NCI-H1694 treated with DMSO at 0.1 percent for 48 hours (cell line): ENCODE results near the gene RPH3AL.

Experiments used
- DNase-seq: peaks from one replicate; lab custom pipeline; 2025; lab: John Stamatoyannopoulos, UW

The RPH3AL gene

GRCh38 chr17:353213-353837 lies 718 bp upstream of the RPH3AL start:
- no peak for DNase-seq

DNA sequence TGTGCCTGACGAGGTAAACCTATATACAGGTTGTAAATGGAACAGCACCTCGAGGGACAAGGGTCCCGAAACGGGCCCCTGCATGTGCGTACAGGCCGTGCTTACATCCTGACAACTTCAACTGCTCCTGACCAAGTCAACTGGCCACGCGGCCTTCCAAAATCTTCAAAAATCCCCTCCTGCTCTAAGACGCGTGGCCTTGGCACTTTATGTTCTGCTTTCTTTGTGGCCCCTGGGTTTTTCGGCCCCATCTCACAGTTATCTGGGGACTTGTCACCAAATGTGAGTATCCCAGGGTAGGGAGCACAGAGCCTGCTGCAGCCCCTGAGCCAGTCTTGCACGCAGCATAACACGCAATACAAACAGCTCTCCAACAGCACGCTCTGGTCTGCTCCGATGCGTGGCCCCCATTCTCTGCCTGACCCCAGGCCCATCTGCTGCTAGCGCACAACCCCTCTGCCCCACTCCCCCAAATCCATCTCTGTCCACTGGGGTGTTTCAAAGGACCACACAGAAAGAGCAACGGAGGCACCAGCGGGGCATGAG lies 659 bp downstream of the RPH3AL start:
- DNase-seq = no peak

- no peak for DNase-seq
These were observed 1.2 kb downstream of the RPH3AL start for GRCh38 chr17:351449-351738.

DNA sequence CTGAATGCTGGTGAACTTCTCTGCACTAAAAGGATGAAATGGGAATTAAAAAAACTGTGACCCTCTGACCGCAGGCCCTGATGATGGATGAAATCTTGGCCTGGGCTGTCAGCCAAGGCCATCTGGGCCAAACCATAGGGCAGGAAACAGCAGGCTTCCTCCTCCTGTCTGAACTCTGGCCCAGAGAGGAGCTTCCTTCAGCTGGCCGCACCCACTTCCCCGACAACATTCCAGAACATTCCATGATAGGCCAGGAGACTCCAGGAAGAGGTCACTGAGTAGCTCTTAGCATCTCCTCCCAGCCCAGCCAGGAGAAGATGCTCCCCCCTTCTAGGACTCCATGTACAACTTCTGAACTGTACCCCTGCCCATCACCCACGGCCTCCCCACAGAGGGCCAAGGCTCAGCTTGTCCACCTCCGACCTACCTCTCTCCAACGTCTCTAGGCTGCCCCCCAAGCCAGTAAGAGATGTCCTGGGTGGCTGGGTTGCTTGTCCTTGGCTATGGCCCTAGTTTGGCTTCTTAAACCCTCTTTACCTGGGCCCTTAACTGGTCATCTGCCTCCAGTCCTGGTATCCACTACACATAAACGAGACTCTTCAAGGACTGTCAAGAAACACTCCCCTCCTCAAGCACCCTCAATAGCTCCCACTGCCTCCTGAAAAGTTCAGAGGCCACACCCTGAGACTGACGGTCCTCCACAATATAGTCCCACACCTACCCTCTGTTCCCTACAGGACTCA lies 1.7 kb downstream of the RPH3AL start:
- no peak for DNase-seq

DNA sequence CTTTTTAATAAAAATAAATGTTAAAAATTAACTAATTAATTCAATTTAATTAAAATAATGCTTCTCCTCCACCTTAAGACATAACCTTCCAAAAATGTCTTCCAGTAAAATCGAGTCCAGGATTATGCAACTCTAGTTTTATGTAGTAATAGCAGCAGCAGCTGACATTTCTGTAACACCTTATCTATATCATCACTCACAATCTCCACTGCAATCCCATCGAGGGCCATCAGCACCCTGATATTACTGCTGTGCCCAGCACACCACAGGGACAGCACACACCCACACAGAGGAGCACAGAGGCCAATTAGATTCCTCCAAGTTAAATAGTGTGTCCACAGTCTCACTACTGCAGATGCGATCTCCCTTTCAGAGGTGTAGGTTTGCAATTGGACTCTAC lies 2.9 kb downstream of the RPH3AL start:
- DNase-seq = no peak

DNA sequence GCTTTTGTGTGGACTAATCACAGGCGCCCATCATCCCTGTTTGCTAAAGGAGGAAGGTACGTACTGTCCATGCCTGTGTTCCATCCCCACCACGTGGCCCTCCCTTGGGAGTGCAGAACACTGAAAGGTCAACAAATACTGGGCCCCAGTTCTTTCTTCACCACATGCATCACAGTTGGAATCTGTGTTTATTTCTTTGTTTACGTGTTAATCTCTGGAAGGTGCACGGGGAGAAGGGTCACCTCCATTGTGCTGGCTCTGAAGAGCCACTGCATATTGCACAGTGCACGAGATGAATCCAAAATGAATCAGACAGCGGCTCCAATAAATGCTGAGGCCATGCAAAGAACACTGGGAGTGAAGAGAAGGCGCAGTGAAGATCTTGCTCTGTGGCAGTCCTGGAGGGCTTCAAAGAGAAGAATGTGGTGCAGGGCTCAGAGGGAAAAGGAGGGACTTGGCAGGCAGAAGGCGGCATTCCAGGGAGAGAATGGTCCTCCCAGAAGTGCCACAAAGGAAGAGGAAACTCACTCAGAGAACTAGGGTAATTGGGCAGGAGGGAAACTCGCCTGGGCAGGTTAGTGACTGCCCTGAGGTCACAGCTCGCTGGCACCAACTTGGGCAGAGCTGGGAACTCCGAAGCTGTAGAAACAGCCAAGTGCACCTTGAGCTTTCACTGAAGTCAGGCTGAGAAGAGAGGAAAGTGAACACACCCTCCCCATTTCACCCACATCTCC lies 3.7 kb downstream of the RPH3AL start:
- DNase-seq = no peak

- DNase-seq = no peak
These were observed 4.6 kb downstream of the RPH3AL start for GRCh38 chr17:348012-348411.

DNA sequence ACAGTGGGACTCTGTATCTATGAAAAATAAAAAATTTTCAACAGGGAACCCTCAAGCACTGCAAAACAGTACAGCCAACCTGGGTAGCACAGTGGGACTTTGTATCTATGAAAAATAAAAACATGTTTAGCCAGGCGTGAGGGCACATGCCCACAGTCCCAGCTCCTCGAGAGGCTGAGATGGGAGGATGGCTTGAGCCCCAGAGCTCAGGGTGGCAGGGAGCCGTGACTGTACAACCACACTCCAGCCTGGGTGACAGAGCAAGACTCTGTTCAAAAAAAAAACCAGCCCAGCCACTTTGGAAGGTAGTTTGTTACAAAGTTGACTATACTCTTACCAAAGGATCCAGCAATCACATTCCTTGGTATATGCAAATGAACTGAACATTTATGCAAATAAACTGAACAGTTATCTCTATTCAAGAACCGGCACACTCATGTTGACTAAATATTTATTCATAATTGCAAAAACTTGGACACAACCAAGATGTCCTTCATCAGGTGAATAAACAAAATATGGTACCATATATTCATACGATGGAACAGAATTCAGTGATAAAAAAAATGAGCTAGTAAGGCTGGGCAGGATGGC lies 5.2 kb downstream of the RPH3AL start:
- no peak for DNase-seq

GRCh38 chr17:345992-346785 lies 6.4 kb downstream of the RPH3AL start:
- DNase-seq = no peak

GRCh38 chr17:345261-345660 lies 7.3 kb downstream of the RPH3AL start:
- DNase-seq = no peak

DNA sequence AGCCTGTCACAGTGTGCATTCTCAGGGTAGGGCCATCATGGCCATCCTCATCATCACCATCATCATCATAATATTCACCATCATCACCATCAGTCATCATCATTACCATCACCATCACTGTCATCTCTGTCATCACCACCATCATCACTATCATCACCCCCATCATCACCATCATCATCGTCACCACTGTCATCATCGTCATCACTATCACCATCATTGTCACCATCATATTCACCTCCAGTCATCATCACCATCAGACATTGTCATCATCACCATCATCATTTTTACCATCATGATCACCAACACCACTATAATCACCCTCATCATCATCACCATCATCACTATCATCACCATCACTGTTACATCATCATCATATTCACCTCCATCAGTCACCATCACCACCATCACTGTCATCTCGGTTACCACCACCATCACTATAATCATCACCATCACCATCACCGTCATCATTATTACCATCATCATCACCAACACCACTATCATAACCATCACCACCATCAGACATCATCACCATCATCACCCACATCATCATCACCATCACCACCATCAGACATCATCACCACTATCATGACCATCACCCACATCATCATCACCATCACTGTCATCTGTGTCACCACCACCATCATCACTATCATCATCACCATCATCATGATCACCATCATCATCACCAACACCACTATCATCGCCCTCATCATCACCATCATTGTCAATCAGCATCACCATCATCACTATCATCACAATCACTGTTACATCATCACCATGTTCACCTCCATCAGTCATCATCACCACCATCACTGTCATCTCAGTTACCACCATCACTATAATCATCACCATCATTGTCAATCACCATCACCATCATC lies 8.5 kb downstream of the RPH3AL start:
- DNase-seq = no peak

GRCh38 chr17:343211-343610 lies 9.4 kb downstream of the RPH3AL start:
- DNase-seq = no peak

DNA sequence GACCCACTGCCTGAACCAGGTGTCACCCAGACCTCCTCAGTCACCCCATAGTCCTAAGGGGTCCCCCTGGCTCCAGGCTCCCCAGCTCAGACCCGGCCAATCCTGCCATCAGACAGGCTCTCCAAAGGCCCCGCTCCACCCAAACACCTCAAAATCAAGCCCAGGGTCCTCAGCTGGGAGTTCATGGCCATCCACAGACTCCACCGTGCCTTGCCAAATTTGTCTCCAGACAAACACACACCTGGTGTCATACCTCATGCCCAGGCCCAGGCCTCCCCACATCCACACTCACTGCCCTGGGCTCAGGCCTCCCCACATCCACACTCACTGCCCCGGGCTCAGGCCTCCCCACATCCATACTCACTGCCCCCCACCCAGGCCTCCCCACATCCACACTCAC lies 12.5 kb downstream of the RPH3AL start:
- DNase-seq = no peak

- no peak for DNase-seq
These were observed 13.2 kb downstream of the RPH3AL start for GRCh38 chr17:339193-340061.

DNA sequence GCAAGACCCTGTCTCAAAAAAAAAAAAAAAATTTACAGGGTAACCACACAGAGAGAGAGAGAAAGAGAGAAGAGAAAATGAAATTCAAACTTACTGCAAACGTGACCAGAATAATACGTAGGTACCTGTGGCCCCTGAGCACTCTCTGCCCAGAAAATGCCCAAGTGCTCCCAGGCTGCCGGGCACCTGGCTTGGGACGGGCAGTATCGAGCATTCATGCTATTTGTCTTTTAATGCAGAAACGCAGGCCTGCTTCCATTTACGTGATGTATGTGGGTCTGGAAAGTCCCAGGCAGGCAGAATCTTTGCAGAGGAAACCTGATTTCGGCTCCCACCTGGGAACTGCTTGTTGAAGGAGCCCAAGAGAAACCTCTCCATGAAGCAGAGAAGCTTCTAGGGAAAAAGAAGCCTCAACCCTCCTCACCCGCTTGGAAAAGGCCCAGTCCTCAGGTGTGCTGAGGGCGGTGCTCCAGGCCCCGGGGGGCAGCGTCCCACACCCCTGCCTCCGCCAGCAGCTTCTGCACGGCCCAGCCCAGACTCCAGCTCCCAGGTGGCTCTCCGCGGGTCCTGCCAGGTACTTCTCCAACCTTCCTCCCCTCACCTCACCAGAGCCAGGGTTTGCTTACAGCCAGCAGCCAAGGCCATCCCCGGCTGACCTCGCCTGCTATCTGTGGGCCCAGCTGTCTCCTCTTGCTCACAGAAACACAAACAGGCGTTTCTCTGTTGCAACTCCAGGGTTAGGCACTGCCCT lies 14.0 kb downstream of the RPH3AL start:
- no peak for DNase-seq

- no peak for DNase-seq
These were observed 14.7 kb downstream of the RPH3AL start for GRCh38 chr17:337866-338265.

DNA sequence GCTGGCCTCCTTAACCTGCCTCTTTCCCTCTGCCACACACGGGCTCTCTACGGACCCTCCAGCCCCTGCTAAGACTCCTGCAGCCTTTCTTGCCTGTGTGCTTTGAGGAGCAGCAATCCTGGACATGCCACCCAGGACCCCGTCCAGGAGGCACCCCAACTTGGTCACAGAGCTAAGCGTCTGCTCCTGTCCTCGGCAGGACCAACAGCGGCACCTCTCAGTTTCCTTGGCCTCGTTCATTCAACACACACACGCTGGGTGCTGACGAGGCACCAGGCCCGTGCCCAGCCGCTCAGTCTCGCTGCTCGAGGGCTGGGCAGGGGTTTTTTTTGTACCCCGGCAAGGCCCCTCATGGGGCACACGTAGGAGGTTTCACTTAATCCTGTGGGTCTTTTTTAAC lies 15.2 kb downstream of the RPH3AL start:
- no peak for DNase-seq

- DNase-seq = no peak
These were observed 15.6 kb downstream of the RPH3AL start for GRCh38 chr17:337022-337420.
